Stomach (tissue), 9 donors: ENCODE measurements around the gene PTGER3. TPM values are rescaled to one million over a fixed set of nuclear protein-coding genes. Genes with fewer than 3 reads are reported as not detected.
"Not testable (repeated sequence)": the region's sequence is repeated elsewhere in the genome, so short reads cannot be mapped to it uniquely, and the experiment has no call there.

Experiments
- DNase-seq, 2 donors: peaks; one replicate each; pipeline versions ENCODE4 v3.0.0 to v3.0.0-alpha.2; 2013 to 2019
- H3K27ac ChIP-seq, 5 donors: fragments of 200-600 bp in 4 of 5; sonication (generic) in 4 of 5; one replicate each; pipeline ENCODE4 v1.5.1; 2013 to 2019; ENCODE audit warnings: mild to moderate bottlenecking in 1 of 5, moderate library complexity in 1 of 5
- H3K27me3 ChIP-seq, 3 donors: fragments of 200-600 bp; sonication (generic); one replicate each; pipeline ENCODE4 v1.5.1; 2017 to 2019; ENCODE audit warnings: mixed run types in 1 of 3
- H3K36me3 ChIP-seq, 4 donors: fragments of 200-600 bp; sonication (generic); 1 replicate in 3 of 4; 2 replicates in 1 of 4; pipeline ENCODE4 v1.5.1; 2016 to 2019
- H3K4me1 ChIP-seq, 4 donors: fragments of 200-600 bp; sonication (generic); one replicate each; pipeline ENCODE4 v1.5.1; 2016 to 2019
- H3K4me3 ChIP-seq, 4 donors: fragments of 200-600 bp; sonication (generic) in 3 of 4; one replicate each; pipeline ENCODE4 v1.5.1; 2016 to 2019; ENCODE audit warnings: mild to moderate bottlenecking in 1 of 4
- H3K9me3 ChIP-seq, 4 donors: fragments of 200-600 bp; sonication (generic); one replicate each; pipeline ENCODE4 v1.5.1; 2016 to 2019
- EP300 ChIP-seq: sonication (generic); formaldehyde crosslinking; IDR thresholded peaks from one replicate; pipeline ENCODE4 v1.6.1; 2017; ENCODE audit warnings: antibody characterized with exemption
- POLR2A ChIP-seq, 4 donors: fragments of 450-650 bp; IDR thresholded peaks; one replicate each; pipeline ENCODE4 v1.6.1; 2016; ENCODE audit warnings: antibody characterized with exemption in 4 of 4, control low read depth in 2 of 4, mild to moderate bottlenecking in 1 of 4, moderate library complexity in 1 of 4
- POLR2AphosphoS5 ChIP-seq, 3 donors: sonication (generic); formaldehyde crosslinking; IDR thresholded peaks; one replicate each; pipeline ENCODE4 v1.6.1; 2016; ENCODE audit warnings: antibody characterized with exemption in 3 of 3
- WGBS, 5 donors: extraction: QIAGEN DNeasy Blood & Tissue Kit in 3 of 5; methylation state at CpG; one replicate each; pipeline versions ENCODE4 v1.1.5 to v1.1.7; 2013 to 2018; 5-methylcytosine and 5-hydroxymethylcytosine counted together
- intact Hi-C: fragments of 100-400 bp; cut with DNase I; formaldehyde crosslinking; loops from one replicate; pipeline ENCODE4 v1.15.1; 2023; ENCODE audit warnings: low total_unique reads
- polyA plus RNA-seq, 3 donors: library from polyadenylated mRNA; stranded (reverse); fragments of 200-250 nt; gene quantifications; one replicate each; pipeline ENCODE4 v1.2.3, GENCODE V29; 2013
- total RNA-seq, 5 donors: library from RNA; depleted of rRNA; stranded (reverse); fragments of >200 nt; gene quantifications; one replicate each; pipeline versions ENCODE4 v1.1.0 to v1.2.3, GENCODE V29; 2014 to 2016
- TF ChIP-seq, protein P1 (sequence below), 7 experiments: fragments of 450-650 bp in 4 of 7; fragments of 200-600 bp in 3 of 7; sonication (generic) in 3 of 7; IDR thresholded peaks; one replicate each; pipeline ENCODE4 v1.5.1; 2016 to 2019; ENCODE audit warnings: antibody characterized with exemption in 7 of 7, control low read depth in 2 of 7, mild to moderate bottlenecking in 1 of 7
- donor health status: healthy with polysubstance abuse.
- donor health status: Bipolar disorder and iron deficiency.
- donor health status: healthy.

PTGER3 gene
- total and polyA plus RNA-seq, 8 donors, result 2.3 to 44.3 (median 15.2) TPM

- H3K27me3 ChIP-seq, result no peaks in the 10 kb centered on the region
- intact Hi-C loops, result no loop called here
- no peak overlapping the region for H3K27ac ChIP-seq
- H3K36me3 ChIP-seq, result no peaks in the 10 kb centered on the region
- H3K4me3 ChIP-seq, result no peak overlapping the region
- TF ChIP-seq EP300, result no peak
- no peak for TF ChIP-seq POLR2AphosphoS5 (IDR thresholded peaks at IDR 0.05)
- TF ChIP-seq POLR2A (IDR thresholded peaks at IDR 0.05), result no peak
- TF ChIP-seq, protein P1, sequence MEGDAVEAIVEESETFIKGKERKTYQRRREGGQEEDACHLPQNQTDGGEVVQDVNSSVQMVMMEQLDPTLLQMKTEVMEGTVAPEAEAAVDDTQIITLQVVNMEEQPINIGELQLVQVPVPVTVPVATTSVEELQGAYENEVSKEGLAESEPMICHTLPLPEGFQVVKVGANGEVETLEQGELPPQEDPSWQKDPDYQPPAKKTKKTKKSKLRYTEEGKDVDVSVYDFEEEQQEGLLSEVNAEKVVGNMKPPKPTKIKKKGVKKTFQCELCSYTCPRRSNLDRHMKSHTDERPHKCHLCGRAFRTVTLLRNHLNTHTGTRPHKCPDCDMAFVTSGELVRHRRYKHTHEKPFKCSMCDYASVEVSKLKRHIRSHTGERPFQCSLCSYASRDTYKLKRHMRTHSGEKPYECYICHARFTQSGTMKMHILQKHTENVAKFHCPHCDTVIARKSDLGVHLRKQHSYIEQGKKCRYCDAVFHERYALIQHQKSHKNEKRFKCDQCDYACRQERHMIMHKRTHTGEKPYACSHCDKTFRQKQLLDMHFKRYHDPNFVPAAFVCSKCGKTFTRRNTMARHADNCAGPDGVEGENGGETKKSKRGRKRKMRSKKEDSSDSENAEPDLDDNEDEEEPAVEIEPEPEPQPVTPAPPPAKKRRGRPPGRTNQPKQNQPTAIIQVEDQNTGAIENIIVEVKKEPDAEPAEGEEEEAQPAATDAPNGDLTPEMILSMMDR (IDR thresholded peaks at IDR 0.05), result no peak
- 90 to 98% (median 94%) methylated on average over 1 of the region's 1 CpG for WGBS, 5 donors
- H3K9me3 ChIP-seq, result no peaks in the 10 kb centered on the region
- H3K4me1 ChIP-seq, result peaks cover 0 to 8% (median 2%) of the 10 kb centered on the region in 4 donors
- no peak for DNase-seq
Observed at GRCh38 chr1:70994753-70995268, 52.8 kb downstream of the PTGER3 start.

DNA sequence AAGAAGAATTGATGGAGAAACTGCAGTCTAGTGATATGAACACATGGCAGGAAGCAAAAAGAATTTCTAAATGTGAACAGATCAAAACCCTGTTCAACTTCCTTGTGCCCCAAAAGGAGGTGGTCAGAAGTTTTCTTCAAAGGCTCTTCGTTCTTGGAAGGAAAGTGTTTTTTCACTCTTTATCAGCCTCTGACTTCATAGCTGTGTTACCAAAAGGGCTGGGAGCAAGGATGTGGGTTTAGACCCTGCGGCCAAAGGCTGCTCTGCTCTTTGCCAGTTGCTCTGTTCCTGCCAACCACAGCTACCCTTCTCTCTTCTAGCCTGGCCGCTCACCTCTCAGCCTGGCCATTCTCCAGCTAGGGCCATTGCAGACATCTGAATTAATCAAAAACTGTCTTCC is 53.8 kb downstream of the PTGER3 start:
- TF ChIP-seq POLR2AphosphoS5 (IDR thresholded peaks at IDR 0.05), result no peak
- TF ChIP-seq POLR2A (IDR thresholded peaks at IDR 0.05), result no peak
- Histone ChIP-seq H3K4me1 (no peaks in the 10 kb centered on the region), H3K9me3 (no peaks in the 10 kb centered on the region), H3K36me3 (no peaks in the 10 kb centered on the region), H3K4me3 (no peak overlapping the region), H3K27me3 (no peaks in the 10 kb centered on the region), H3K27ac (no peak overlapping the region)
- WGBS, 5 donors, result 77 to 81% (median 78%) methylated on average over 3 of the region's 3 CpGs
- no peak for DNase-seq
- intact Hi-C loops, result no loop called here

- Histone ChIP-seq H3K4me3 (no peak overlapping the region), H3K4me1 (peaks cover 0 to 4% (median 0%) of the 10 kb centered on the region in 4 donors), H3K27me3 (no peaks in the 10 kb centered on the region), H3K36me3 (no peaks in the 10 kb centered on the region), H3K9me3 (no peaks in the 10 kb centered on the region), H3K27ac (no peak overlapping the region)
- TF ChIP-seq POLR2AphosphoS5 (IDR thresholded peaks at IDR 0.05) (no peak), POLR2A (IDR thresholded peaks at IDR 0.05) (no peak), EP300 (no peak)
- TF ChIP-seq, protein P1 (IDR thresholded peaks at IDR 0.05), result no peak
- DNase-seq, result no peak
- WGBS, 5 donors, result 81 to 94% (median 87%) methylated on average over 2 of the region's 2 CpGs
- intact Hi-C loops, result no loop called here
Observed at GRCh38 chr1:70992521-70992920, 55.1 kb downstream of the PTGER3 start.

DNA sequence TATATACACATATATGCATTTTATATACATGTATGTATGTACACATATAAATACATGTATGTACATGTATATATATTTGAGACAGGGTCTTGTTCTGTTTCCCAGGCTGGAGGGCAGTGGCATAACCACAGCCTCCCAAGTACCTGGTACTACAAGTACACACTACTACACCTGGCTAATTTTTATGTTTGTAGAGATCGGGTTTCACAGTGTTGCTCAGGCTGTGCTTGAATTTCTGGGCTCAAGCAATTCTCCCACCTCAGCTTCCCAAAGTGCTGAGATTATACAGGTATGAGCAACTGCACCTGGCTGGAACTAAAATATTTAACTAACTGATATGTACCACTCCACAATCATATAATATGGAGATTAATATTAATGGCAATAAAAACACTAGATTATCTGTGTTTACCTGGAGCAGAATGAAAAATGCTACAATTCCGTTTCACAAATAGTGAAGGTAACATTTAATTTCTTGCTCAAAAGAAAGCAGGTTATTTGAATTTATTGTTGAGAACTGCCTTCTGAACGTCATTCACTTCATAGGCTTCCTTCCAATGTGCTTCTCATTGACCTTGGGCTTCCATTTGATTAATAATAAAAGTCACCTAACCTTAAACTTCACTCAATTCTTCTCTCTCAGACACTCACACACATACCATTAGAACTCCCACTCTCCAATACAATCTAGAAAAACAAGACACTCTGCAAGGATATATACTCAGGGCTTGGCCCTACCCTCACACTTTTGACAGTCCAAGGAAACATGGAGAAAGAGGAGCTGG is 57.0 kb downstream of the PTGER3 start:
- Histone ChIP-seq H3K27ac (peak overlapping the region in 2 of 5 donors; percentile 21 to 38), H3K27me3 (no peaks in the 10 kb centered on the region), H3K4me1 (peaks cover 0 to 4% (median 0%) of the 10 kb centered on the region in 4 donors), H3K9me3 (no peaks in the 10 kb centered on the region), H3K36me3 (no peaks in the 10 kb centered on the region), H3K4me3 (no peak overlapping the region)
- intact Hi-C loops, result no loop called here
- TF ChIP-seq, protein P1 (IDR thresholded peaks at IDR 0.05), result no peak
- TF ChIP-seq POLR2AphosphoS5 (IDR thresholded peaks at IDR 0.05) (no peak), POLR2A (IDR thresholded peaks at IDR 0.05) (no peak), EP300 (no peak)
- peak in 1 of 2 donors; percentile 27 for DNase-seq
- 26 to 52% (median 28%) methylated on average over 3 of the region's 3 CpGs for WGBS, 5 donors

DNA sequence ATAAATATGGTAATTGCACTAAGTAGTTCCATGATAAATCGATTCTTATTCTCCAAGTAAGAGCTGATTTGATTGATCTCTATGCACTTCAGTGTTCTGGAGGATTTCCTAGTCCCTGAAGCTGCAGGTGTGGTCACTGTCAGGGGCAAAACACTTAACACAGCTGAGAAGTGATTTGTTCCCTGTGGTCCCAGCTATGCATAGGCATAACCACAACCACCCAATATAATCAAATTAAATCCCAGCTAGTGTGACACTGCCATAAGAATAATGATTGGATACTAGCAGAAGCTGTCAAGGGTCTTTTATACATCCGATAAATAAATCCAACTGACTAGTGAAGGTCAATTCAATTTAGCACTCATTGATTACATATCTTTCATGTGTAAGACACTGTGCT is 60.1 kb downstream of the PTGER3 start:
- no peaks in the 10 kb centered on the region for H3K36me3 ChIP-seq
- H3K4me3 ChIP-seq, result no peak overlapping the region
- TF ChIP-seq POLR2A (IDR thresholded peaks at IDR 0.05), result no peak
- TF ChIP-seq, protein P1 (IDR thresholded peaks at IDR 0.05), result no peak
- TF ChIP-seq POLR2AphosphoS5 (IDR thresholded peaks at IDR 0.05), result no peak
- TF ChIP-seq EP300, result no peak
- no peak overlapping the region for H3K27ac ChIP-seq
- H3K27me3 ChIP-seq, result no peaks in the 10 kb centered on the region
- 78 to 81% (median 81%) methylated on average over 2 of the region's 2 CpGs for WGBS, 5 donors
- H3K4me1 ChIP-seq, result peaks cover 0 to 6% (median 0%) of the 10 kb centered on the region in 4 donors
- intact Hi-C loops, result no loop called here
- DNase-seq, result no peak
- no peaks in the 10 kb centered on the region for H3K9me3 ChIP-seq

GRCh38 chr1:70985776-70986225 is 61.8 kb downstream of the PTGER3 start:
- H3K27ac ChIP-seq, H3K9me3 ChIP-seq, intact Hi-C loops, DNase-seq, H3K36me3 ChIP-seq, H3K27me3 ChIP-seq, H3K4me3 ChIP-seq: not testable (repeated sequence)
- H3K4me1 ChIP-seq, result peaks cover 0 to 12% (median 0%) of the 10 kb centered on the region in 4 donors
- 91 to 94% (median 93%) methylated on average over 5 of the region's 5 CpGs for WGBS, 5 donors

- DNase-seq, H3K27ac ChIP-seq, H3K4me3 ChIP-seq, H3K27me3 ChIP-seq, H3K9me3 ChIP-seq, intact Hi-C loops, H3K36me3 ChIP-seq: not testable (repeated sequence)
- 76 to 93% (median 89%) methylated on average over 2 of the region's 2 CpGs for WGBS, 5 donors
- H3K4me1 ChIP-seq, result peaks cover 0 to 17% (median under 1%) of the 10 kb centered on the region in 4 donors
Observed at GRCh38 chr1:70985278-70985677, 62.3 kb downstream of the PTGER3 start.
